HG03575 (cell line): ENCODE data around the gene HHIPL2.
"Not testable (repeated sequence)": the region's sequence is repeated elsewhere in the genome, so short reads cannot be mapped to it uniquely, and the experiment has no call there.

Experiments
- ATAC-seq: cut with Tn5 transposase; IDR thresholded peaks from one replicate; pipeline ENCODE4 v1.9.1; 2021; ENCODE audit not compliant: unreplicated experiment, insufficient number of reproducible peaks, low FRiP score; ENCODE audit errors: extremely low read depth

Gene HHIPL2

GRCh38 chr1:222546091-222546490 lies 1.8 kb downstream of the HHIPL2 start:
- ATAC-seq: no peak

GRCh38 chr1:222543817-222544216 lies 4.1 kb downstream of the HHIPL2 start:
- ATAC-seq: no peak

GRCh38 chr1:222540598-222540995 lies 7.3 kb downstream of the HHIPL2 start:
- no peak for ATAC-seq

- ATAC-seq: no peak
Observed at GRCh38 chr1:222539951-222540597, 7.8 kb downstream of the HHIPL2 start.

GRCh38 chr1:222535455-222535854 lies 12.4 kb downstream of the HHIPL2 start:
- ATAC-seq: no peak

- ATAC-seq: no peak
Observed at GRCh38 chr1:222530852-222531251, 17.1 kb downstream of the HHIPL2 start.

GRCh38 chr1:222529916-222530315 lies 18.0 kb downstream of the HHIPL2 start:
- no peak for ATAC-seq

GRCh38 chr1:222529181-222529580 lies 18.7 kb downstream of the HHIPL2 start:
- ATAC-seq: no peak

- ATAC-seq: no peak
Observed at GRCh38 chr1:222525951-222526350, 22.0 kb downstream of the HHIPL2 start.

GRCh38 chr1:222523852-222524251 lies 24.1 kb downstream of the HHIPL2 start:
- ATAC-seq: no peak

- no peak for ATAC-seq
Observed at GRCh38 chr1:222522105-222522915, 25.6 kb downstream of the HHIPL2 start.

GRCh38 chr1:222521299-222522104 lies 26.4 kb downstream of the HHIPL2 start:
- ATAC-seq: no peak

GRCh38 chr1:222489496-222489895 lies 58.4 kb downstream of the HHIPL2 start:
- not testable (repeated sequence) for ATAC-seq

GRCh38 chr1:222487774-222488173 lies 60.1 kb downstream of the HHIPL2 start:
- ATAC-seq: not testable (repeated sequence)

- ATAC-seq: not testable (repeated sequence)
Observed at GRCh38 chr1:222484005-222484404, 63.9 kb downstream of the HHIPL2 start.

- not testable (repeated sequence) for ATAC-seq
Observed at GRCh38 chr1:222479567-222479966, 68.3 kb downstream of the HHIPL2 start.

- ATAC-seq: not testable (repeated sequence)
Observed at GRCh38 chr1:222476436-222476835, 71.5 kb downstream of the HHIPL2 start.

GRCh38 chr1:222473717-222474116 lies 74.2 kb downstream of the HHIPL2 start:
- ATAC-seq: not testable (repeated sequence)

GRCh38 chr1:222472776-222473540 lies 74.9 kb downstream of the HHIPL2 start:
- ATAC-seq: not testable (repeated sequence)
